ENCODE data around the gene LRRD1. TPM values are rescaled to one million over a fixed set of nuclear protein-coding genes. Genes with fewer than 3 reads are reported as not detected.

LRRD1 gene
- polyA plus RNA-seq, 3 donors = 0.31 to 1.0 (median 0.68) TPM

Other genes starting within 250 kb of the LRRD1 start
- gene AKAP9, start 238.3 kb downstream of the LRRD1 start, polyA plus RNA-seq (ENCODE audit: insufficient read length in 3 of 3) = 100 to 1,000 TPM in 1 of 3 donors, 10 to 100 TPM in 2; 75.7 to 105 (median 88.3) TPM
- 10 to 100 TPM; 69.4 to 87.2 (median 77.5) TPM for gene CYP51A1, start 44.7 kb downstream of the LRRD1 start, polyA plus RNA-seq (ENCODE audit: insufficient read length in 3 of 3)
- gene KRIT1, start 66.8 kb upstream of the LRRD1 start, polyA plus RNA-seq (ENCODE audit: insufficient read length in 3 of 3) = 10 to 100 TPM; 36.6 to 64.4 (median 55.8) TPM
- gene ANKIB1, start 66.8 kb upstream of the LRRD1 start, polyA plus RNA-seq (ENCODE audit: insufficient read length in 3 of 3) = 10 to 100 TPM; 40.9 to 56.4 (median 53.7) TPM

Measured in renal pelvis (tissue), 3 donors.